ENCODE data around the gene USE1.

- TF ChIP-seq CTCF (IDR thresholded peaks at IDR 0.05): no peak
- no peak for TF ChIP-seq POLR2A (IDR thresholded peaks at IDR 0.05)
- no peak for TF ChIP-seq POLR2AphosphoS5 (IDR thresholded peaks at IDR 0.05)
Observed at GRCh38 chr19:17234911-17235299, 19.7 kb downstream of the USE1 start.

Measured in stomach (tissue), 4 donors.